B cell (primary cell): ENCODE data around the gene SLC7A9. TPM values are rescaled to one million over a fixed set of nuclear protein-coding genes. Genes with fewer than 3 reads are reported as not detected.
"Not testable (repeated sequence)": the region's sequence is repeated elsewhere in the genome, so short reads cannot be mapped to it uniquely, and the experiment has no call there.

ENCODE experiments used
- ATAC-seq: fragments of 200-7000 bp; cut with Tn5 transposase; one replicate; pipeline ENCODE4 v1.10.0; 2021; ENCODE audit warnings: low read depth, mild to moderate bottlenecking, moderate number of reproducible peaks, moderate library complexity
- CTCF ChIA-PET: fragments of 350-600 bp; sonication (Branson Sonifier 250); formaldehyde crosslinking; loops from one replicate; lab custom pipeline; 2021; ENCODE audit warnings: antibody characterized with exemption, inconsistent platforms; lab: Charles Lee
- POLR2A ChIA-PET: fragments of 350-600 bp; sonication (Branson Sonifier 250); formaldehyde crosslinking; loops from one replicate; lab custom pipeline; 2021; ENCODE audit warnings: antibody characterized with exemption; lab: Charles Lee
- DNase-seq: peaks from one replicate; pipeline ENCODE4 v3.0.0; 2013
- H2AFZ ChIP-seq: 2 replicates; pipeline ENCODE4 v1.6.1; 2012; ENCODE audit warnings: mild to moderate bottlenecking, low read depth, low read length; ENCODE audit not compliant: insufficient read depth, poor library complexity, severe bottlenecking
- H3K27ac ChIP-seq, 2 donors: 1 replicate in 1 of 2; 2 replicates in 1 of 2; pipeline ENCODE4 v1.5.1; 2012 to 2013; ENCODE audit warnings: low read length in 2 of 2, mild to moderate bottlenecking in 2 of 2, moderate library complexity in 1 of 2
- H3K27me3 ChIP-seq, 4 experiments: fragments of 200-600 bp in 1 of 4; sonication (generic) in 1 of 4; replicated peaks in 1 of 4; 1 replicate in 2 of 4; 2 replicates in 2 of 4; pipeline versions ENCODE4 v1.6.1 to v1.7.0; 2013 to 2016; ENCODE audit warnings: low read length in 3 of 4, mild to moderate bottlenecking in 2 of 4, mixed read lengths in 1 of 4, moderate library complexity in 1 of 4; ENCODE audit not compliant: insufficient read depth in 4 of 4, control insufficient read depth in 3 of 4; ENCODE audit errors: control extremely low read depth in 1 of 4
- H3K36me3 ChIP-seq, 2 experiments: replicated peaks in 1 of 2; 1 replicate in 1 of 2; 2 replicates in 1 of 2; pipeline versions ENCODE4 v1.6.1 to v1.7.1; 2013; ENCODE audit warnings: low read length in 1 of 2; ENCODE audit not compliant: insufficient read depth in 2 of 2, control insufficient read depth in 1 of 2; ENCODE audit errors: control extremely low read depth in 1 of 2, extremely low read depth in 1 of 2
- H3K4me1 ChIP-seq, 2 donors: fragments of 200-600 bp in 1 of 2; sonication (generic) in 1 of 2; 1 replicate in 1 of 2; 2 replicates in 1 of 2; pipeline versions ENCODE4 v1.5.1 to v1.6.1; 2013 to 2017; ENCODE audit warnings: low read length in 2 of 2; ENCODE audit not compliant: control insufficient read depth in 2 of 2, insufficient read depth in 2 of 2
- H3K4me2 ChIP-seq: replicated peaks from 2 replicates; pipeline ENCODE3; 2012; ENCODE audit warnings: mild to moderate bottlenecking, low read depth, low read length; ENCODE audit not compliant: poor library complexity, severe bottlenecking
- H3K4me3 ChIP-seq, 5 experiments: fragments of 200-600 bp in 1 of 5; sonication (generic) in 1 of 5; 1 replicate in 3 of 5; 2 replicates in 2 of 5; pipeline versions ENCODE4 v1.5.1 to v1.7.0; 2011 to 2016; ENCODE audit warnings: low read length in 4 of 5, mild to moderate bottlenecking in 4 of 5, low read depth in 2 of 5, control low read depth in 1 of 5, moderate library complexity in 1 of 5; ENCODE audit not compliant: insufficient read depth in 1 of 5; ENCODE audit errors: control extremely low read depth in 1 of 5, extremely low read depth in 1 of 5
- H3K79me2 ChIP-seq: fragments of 200-600 bp; sonication (generic); one replicate; pipeline ENCODE4 v1.6.0; 2016; ENCODE audit warnings: low read length; ENCODE audit not compliant: control insufficient read depth, insufficient read depth
- H3K9ac ChIP-seq: fragments of 200-600 bp; sonication (generic); 2 replicates; pipeline ENCODE4 v1.6.1; 2017; ENCODE audit warnings: mild to moderate bottlenecking, low read length, moderate library complexity
- H3K9me3 ChIP-seq, 3 donors: one replicate each; pipeline versions ENCODE4 v1.6.1 to v1.7.1; 2013; ENCODE audit warnings: low read length in 2 of 3; ENCODE audit not compliant: control insufficient read depth in 2 of 3, insufficient read depth in 1 of 3; ENCODE audit errors: control extremely low read depth in 1 of 3
- H4K20me1 ChIP-seq: 2 replicates; pipeline ENCODE4 v1.6.0; 2012; ENCODE audit warnings: mild to moderate bottlenecking, low read length; ENCODE audit not compliant: insufficient read depth, control insufficient read depth, poor library complexity, severe bottlenecking
- H3K27ac Mint-ChIP-seq: one replicate; pipeline ENCODE4 v1.8.0; 2021; ENCODE audit warnings: mixed read lengths
- H3K27me3 Mint-ChIP-seq: one replicate; pipeline ENCODE4 v1.8.0; 2021; ENCODE audit warnings: mixed read lengths
- H3K4me1 Mint-ChIP-seq: one replicate; pipeline ENCODE4 v1.8.0; 2021; ENCODE audit warnings: mixed read lengths
- H3K4me3 Mint-ChIP-seq: one replicate; pipeline ENCODE4 v1.8.0; 2021; ENCODE audit warnings: mixed read lengths
- H3K9me3 Mint-ChIP-seq: one replicate; pipeline ENCODE4 v1.8.0; 2022; ENCODE audit warnings: mixed read lengths; ENCODE audit not compliant: insufficient read depth
- WGBS: methylation state at CpG from one replicate; pipeline ENCODE4 v1.1.5; 2013; ENCODE audit warnings: missing lambda C conversion rate; ENCODE audit not compliant: insufficient coverage; 5-methylcytosine and 5-hydroxymethylcytosine counted together
- intact Hi-C: fragments of 100-400 bp; cut with micrococcal nuclease; formaldehyde crosslinking; loops from one replicate; pipeline ENCODE4 v1.10.0; 2022
- polyA plus RNA-seq: library from polyadenylated mRNA; depleted of rRNA; stranded (reverse); fragments of >200 nt; gene quantifications from 2 replicates; pipeline ENCODE4 v1.2.3, GENCODE V29; 2012
- total RNA-seq, 2 donors: library from RNA; stranded (reverse); fragments of 120-200 nt in 1 of 2; gene quantifications; 1 replicate in 1 of 2; 2 replicates in 1 of 2; pipeline versions ENCODE4 v1.2.3 to v1.2.4, GENCODE V29; 2013 to 2022

Gene SLC7A9
- total and polyA plus RNA-seq, 2 donors (not counting 1 experiment from before 2014, with no cell fraction given) = 0.19 to 0.62 TPM

DNA sequence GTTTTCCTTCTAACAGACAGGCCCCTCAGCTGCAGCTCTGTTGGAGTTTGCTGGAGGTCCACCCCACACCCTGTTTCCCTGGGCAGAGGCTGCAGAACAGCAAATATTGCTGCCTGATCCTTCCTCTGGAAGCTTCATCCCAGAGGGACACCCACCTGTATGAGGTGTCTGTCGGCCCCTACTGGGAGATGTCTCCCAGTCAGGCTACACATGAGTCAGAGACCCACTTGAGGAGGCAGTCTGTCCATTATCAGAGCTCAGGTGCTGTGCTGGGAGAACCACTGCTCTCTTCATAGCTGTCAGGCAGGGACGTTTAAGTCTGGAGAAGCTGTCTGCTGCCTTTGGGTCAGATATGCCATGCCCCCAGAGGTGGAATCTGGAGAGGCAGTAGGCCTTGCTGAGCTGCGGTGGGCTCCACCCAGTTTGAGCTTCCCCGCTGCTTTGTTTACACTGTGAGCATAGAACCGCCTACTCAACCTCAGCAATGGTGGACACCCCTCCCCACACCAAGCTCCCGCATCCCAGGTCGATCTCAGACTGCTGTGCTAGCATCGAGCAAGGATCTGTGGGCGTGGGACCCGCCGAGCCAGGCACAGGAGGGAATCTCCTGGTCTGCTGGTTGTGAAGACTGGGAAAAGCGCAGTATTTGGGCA, 82.3 kb downstream of the SLC7A9 start:
- H3K79me2 ChIP-seq, H3K27ac Mint-ChIP-seq, DNase-seq, H3K9me3 Mint-ChIP-seq, H3K27ac ChIP-seq, ATAC-seq, CTCF ChIA-PET, H2AFZ ChIP-seq, H3K9ac ChIP-seq, H3K4me3 ChIP-seq, POLR2A ChIA-PET, H3K27me3 ChIP-seq, H3K9me3 ChIP-seq, H3K4me3 Mint-ChIP-seq, H3K4me1 Mint-ChIP-seq, H3K4me2 ChIP-seq, H3K36me3 ChIP-seq, intact Hi-C loops, H3K4me1 ChIP-seq, H4K20me1 ChIP-seq: not testable (repeated sequence)
- peaks cover 14% of the 10 kb centered on the region for H3K27me3 Mint-ChIP-seq
- WGBS = 85% methylated on average over 12 of the region's 12 CpGs

DNA sequence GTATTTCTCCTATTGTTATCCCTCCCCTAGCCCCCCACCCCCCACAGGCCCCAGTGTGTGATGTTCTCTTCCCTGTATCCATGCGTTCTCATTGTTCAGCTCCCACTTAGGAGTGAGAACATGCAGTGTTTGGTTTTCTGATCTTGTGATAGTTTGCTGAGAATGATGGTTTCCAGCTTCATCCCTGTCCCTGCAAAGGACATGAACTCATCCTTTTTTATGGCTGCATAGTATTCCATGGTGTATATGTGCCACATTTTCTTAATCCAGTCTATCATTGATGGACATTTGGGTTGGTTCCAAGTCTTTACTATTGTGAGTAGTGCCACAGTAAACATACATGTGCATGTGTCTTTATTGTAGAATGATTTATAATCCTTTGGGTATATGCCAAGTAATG, 87.5 kb downstream of the SLC7A9 start:
- H3K4me1 ChIP-seq, H3K4me1 Mint-ChIP-seq, H3K79me2 ChIP-seq, H3K9me3 ChIP-seq, H3K9me3 Mint-ChIP-seq, H4K20me1 ChIP-seq, H3K9ac ChIP-seq, H3K4me2 ChIP-seq, H3K27ac ChIP-seq, ATAC-seq, H3K27me3 Mint-ChIP-seq, H3K27me3 ChIP-seq, POLR2A ChIA-PET, H2AFZ ChIP-seq, H3K4me3 Mint-ChIP-seq, H3K36me3 ChIP-seq, DNase-seq, H3K27ac Mint-ChIP-seq, H3K4me3 ChIP-seq, intact Hi-C loops, CTCF ChIA-PET: not testable (repeated sequence)
- no CpG with 5 or more reads among the region's 1 CpG for WGBS
